Measurements from ENCODE around the gene EMC6. TPM values are rescaled to one million over a fixed set of nuclear protein-coding genes. Genes with fewer than 3 reads are reported as not detected.
"Not testable (repeated sequence)": the region's sequence is repeated elsewhere in the genome, so short reads cannot be mapped to it uniquely, and the experiment has no call there.

Gene EMC6
- polyA plus RNA-seq, 5 donors: 17.8 to 30.8 (median 20.5) TPM

GRCh38 chr17:3678821-3679530 lies 10.4 kb downstream of the EMC6 start:
- DNase-seq: no peak

DNA sequence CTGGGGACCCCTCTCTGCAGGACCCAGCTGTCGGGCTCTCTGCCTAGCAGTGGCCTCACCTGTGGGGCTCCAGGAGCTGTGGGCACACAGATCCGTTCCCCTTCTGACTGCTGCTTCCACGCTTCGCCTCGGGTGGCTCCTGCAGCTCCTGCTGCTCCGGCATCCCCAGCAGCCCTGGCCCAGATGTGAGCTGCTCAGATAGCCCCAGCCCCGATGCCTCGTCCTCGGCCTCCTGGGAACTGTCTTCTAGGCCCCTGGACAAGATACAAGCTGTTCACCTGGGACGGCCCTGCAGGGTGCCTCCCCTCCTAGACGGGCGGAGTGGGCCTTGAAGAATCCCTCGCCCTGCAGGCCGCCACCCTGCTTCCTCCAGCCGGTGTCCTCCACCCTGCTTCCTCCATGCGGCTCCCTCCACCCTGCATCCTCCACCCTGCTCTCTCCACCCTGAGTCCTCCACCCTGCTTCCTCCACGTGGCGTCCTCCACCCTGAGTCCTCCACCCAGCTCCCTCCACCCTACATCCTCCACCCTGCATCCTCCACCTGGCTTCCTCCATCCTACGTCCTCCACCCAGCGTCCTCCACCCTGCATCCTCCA lies 11.0 kb downstream of the EMC6 start:
- no peak for DNase-seq

DNA sequence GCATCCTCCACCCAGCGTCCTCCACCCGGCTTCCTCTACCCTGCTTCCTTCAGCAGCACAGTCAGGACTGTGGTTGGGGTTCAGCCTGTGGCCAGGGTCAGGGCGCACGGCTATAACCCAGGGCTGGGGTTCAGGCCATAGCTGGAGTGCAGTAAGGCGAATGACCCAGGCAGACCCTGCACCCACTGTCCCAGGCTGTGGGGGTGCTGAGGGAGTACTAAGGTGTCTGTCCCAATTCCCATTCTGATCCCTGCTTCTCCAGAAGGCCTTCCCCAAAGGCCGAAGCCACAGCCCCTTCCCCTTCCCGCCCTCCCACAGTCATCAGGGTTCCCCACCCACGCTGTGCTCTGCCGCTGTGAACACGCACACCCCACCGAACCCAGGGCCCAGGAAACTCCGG lies 12.4 kb downstream of the EMC6 start:
- DNase-seq: no peak

DNA sequence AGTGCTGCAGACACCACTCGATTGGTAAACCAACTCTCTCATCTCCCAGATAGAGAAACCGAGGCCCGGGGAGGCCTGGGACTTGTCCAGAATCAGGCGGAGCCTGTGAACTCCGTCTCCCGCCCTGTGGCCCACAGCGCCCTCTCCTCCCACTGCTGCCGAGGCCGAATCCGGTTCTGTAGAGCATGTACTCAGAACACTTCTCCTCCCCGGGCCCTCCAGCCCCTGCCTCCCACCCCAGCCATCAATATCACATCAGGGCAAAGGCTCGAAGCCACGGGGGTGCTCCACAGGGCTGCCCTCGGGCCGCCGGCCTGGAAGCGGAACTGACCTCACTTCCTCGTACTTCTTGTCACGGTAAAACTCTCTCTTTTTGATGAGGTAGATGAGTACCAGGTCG lies 13.0 kb downstream of the EMC6 start:
- DNase-seq: no peak

- DNase-seq: no peak
Measured at GRCh38 chr17:3682033-3682432, 13.4 kb downstream of the EMC6 start.

DNA sequence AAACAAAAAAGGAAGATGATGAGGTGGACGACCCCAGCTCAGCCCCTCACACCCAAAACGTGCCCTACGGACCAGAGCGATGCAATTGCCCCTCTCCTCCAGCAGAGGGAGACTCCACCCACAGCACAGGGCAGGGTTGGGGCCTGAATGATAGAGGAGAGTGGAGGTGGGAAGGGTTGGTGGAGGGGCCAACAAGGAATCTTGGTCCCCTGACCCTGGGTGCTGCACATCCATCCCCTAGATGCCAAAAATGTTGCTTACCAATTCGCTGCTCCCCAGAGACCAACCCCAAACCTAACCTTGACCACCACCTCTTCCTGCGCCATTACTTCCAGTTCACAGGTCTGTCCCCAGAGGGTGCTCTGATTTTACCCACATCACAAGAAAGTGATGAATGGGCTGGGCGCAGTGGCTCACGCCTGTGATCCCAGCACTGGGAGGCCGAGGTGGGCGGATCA lies 14.5 kb downstream of the EMC6 start:
- no peak for DNase-seq

DNA sequence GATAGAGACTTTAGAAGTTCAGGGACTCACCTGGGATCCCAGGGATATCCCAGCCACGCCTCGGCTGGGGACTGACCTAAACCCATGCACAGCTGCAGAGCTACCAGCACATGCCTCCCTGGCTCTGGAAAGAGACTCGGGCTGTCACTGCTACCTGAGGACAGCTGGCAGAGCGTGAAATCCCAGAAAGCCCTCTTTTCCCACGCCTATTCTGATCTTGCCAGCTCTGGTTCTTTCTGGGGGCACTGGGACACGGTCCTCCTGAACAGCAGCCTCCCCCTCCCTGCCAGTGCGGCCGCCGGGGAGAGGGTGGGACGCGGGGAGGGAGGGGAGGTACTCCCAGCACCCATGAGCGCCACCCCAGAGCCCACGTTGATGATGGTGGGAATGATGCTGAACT lies 16.6 kb downstream of the EMC6 start:
- DNase-seq: no peak

- no peak for DNase-seq
Measured at GRCh38 chr17:3688027-3688553, 19.5 kb downstream of the EMC6 start.

DNA sequence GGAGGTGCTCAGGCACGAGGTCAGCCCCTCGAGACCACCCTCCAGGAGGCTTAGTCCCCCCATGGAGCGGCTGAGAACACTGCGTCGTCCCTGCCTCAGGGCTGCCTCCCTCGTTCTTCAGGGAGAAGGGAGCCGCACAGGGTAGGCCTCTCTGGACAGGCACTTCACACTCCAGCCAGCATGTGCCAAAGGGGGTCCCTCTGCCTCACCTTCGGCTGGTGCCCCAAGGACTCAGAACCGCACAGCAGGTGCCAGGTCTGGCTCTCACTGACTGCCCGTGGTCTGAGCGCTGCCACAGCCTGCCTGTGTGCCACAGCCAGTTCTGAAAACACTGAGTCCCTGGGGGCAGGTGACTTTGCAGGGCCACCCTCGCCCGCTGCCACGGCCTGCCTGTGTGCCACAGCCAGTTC lies 20.2 kb downstream of the EMC6 start:
- DNase-seq: no peak

- DNase-seq: no peak
Measured at GRCh38 chr17:3689262-3690093, 20.9 kb downstream of the EMC6 start.

GRCh38 chr17:3690094-3690715 lies 21.6 kb downstream of the EMC6 start:
- no peak for DNase-seq

- no peak for DNase-seq
Measured at GRCh38 chr17:3691617-3692067, 23.0 kb downstream of the EMC6 start.

- DNase-seq: no peak
Measured at GRCh38 chr17:3692346-3692745, 23.7 kb downstream of the EMC6 start.

DNA sequence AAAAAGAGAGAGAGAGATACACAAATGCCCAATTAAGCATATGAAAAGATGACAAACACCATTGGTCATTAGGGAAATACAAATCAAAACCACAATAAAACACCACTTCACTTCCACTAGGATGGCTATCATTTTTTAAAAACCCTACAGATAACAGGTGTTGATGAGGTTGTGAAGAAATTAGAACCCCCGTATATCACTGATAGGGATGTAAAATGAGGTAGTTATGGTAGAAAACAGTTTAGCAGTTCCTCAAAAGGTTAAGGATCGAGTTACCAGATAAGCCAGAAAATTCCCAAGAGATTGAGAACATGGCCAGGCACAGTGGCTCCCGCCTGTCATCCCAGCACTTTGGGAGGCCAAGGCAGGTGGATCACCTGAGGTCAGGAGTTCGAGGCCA lies 24.5 kb downstream of the EMC6 start:
- DNase-seq: no peak

DNA sequence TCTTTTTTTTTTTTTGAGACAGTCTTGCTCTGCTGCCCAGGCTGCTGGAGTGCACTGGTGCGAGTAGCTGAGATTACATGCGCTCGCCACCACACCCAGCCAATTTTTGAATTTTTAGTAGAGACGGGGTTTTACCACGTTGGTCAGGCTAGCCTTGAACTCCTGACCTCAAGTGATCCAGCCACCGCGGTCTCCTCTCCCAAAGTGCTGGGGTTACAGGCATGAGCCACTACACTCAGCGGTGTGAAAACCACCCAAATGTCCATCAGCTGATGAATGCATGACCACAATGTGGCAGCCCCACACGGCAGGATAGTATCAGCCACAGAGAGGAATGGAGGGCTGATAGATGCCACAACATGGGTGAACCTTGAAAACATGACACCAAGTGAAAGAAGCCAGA lies 25.2 kb downstream of the EMC6 start:
- DNase-seq: no peak

DNA sequence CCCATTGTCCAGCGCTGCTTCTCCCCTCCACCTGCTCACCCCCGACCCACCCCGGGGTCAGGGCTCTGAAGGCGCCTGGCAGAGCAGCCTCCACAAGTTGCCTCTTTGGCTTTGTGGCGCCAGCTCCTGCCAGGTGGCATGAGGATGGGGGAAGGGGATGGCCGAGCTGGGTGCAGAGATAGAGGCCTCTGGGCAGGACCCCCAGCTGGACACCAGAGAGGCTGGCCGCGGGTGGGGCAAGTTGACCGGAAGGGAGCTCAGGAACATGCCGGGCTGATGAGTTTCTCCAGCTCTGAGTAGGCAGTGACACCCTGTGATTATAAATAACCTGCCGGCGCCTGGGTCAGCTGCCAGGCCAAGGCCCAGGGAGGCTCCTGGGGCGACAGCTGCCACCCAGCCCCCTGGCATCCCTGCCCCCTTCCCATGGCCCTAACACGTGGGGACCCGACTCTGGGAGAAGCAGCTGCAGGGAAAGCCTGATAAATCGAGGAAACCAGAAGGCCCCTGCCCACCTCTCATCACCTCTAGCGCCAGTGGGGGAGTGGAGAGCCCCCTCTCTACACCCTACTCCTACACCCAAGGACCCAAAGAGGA lies 26.6 kb downstream of the EMC6 start:
- DNase-seq: no peak

- no peak for DNase-seq
Measured at GRCh38 chr17:3695723-3696411, 27.3 kb downstream of the EMC6 start, which contains the start of gene P2RX5. P2RX5 (minus strand) TSS chr17:3696155; CDS start chr17:3696005, 150 bp downstream.

DNA sequence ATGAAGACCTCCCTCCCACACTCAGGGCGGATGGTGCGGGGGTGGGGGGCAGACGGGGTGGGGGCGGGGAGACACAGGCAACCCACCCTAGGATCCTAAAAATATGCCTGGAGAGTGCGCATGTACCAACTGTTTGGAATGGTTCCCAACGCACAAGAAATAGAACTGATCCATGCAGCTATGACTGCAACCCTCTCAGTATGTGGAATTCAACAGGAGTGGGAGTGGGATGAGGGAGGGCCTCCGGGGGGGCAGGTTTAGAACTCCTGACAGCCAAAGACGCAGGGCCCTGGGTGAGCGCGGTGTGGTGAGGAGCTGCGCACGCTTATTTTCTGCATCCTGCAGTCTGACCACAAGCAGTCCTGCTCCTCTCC lies 28.5 kb downstream of the EMC6 start:
- DNase-seq: no peak

DNA sequence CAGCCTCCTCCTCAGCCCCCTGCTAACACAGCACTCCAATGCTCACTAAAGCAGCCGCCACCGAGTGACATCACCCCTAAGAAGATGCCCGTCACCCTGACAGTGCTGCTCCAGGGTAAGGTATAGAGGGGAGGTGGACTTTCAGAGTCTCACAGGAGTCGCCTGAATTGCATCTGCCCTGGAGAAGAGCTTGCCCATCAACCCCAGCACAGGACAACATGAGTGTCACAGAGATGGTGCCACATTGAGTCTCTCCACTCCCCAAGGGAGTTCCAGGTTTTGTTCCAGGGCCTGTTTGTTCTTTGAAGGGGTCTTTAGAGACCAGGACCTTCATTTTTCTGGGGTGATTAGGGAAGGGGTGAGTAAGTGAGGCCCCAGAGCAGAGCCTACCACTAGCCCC lies 29.5 kb downstream of the EMC6 start:
- no peak for DNase-seq

- DNase-seq: no peak
Measured at GRCh38 chr17:3699951-3700350, 31.3 kb downstream of the EMC6 start.

GRCh38 chr17:3702041-3702539 lies 33.5 kb downstream of the EMC6 start:
- not testable (repeated sequence) for DNase-seq
